Inferior parietal cortex (tissue), 1 donor: Measurements from ENCODE around the gene USP43.
"Not testable (repeated sequence)": the region's sequence is repeated elsewhere in the genome, so short reads cannot be mapped to it uniquely, and the experiment has no call there.

Experiments
- DNase-seq: peaks from one replicate; pipeline ENCODE4 v3.0.0-alpha.2; 2016; ENCODE audit errors: extremely low spot score

The USP43 gene, protein sequence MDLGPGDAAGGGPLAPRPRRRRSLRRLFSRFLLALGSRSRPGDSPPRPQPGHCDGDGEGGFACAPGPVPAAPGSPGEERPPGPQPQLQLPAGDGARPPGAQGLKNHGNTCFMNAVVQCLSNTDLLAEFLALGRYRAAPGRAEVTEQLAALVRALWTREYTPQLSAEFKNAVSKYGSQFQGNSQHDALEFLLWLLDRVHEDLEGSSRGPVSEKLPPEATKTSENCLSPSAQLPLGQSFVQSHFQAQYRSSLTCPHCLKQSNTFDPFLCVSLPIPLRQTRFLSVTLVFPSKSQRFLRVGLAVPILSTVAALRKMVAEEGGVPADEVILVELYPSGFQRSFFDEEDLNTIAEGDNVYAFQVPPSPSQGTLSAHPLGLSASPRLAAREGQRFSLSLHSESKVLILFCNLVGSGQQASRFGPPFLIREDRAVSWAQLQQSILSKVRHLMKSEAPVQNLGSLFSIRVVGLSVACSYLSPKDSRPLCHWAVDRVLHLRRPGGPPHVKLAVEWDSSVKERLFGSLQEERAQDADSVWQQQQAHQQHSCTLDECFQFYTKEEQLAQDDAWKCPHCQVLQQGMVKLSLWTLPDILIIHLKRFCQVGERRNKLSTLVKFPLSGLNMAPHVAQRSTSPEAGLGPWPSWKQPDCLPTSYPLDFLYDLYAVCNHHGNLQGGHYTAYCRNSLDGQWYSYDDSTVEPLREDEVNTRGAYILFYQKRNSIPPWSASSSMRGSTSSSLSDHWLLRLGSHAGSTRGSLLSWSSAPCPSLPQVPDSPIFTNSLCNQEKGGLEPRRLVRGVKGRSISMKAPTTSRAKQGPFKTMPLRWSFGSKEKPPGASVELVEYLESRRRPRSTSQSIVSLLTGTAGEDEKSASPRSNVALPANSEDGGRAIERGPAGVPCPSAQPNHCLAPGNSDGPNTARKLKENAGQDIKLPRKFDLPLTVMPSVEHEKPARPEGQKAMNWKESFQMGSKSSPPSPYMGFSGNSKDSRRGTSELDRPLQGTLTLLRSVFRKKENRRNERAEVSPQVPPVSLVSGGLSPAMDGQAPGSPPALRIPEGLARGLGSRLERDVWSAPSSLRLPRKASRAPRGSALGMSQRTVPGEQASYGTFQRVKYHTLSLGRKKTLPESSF

DNA sequence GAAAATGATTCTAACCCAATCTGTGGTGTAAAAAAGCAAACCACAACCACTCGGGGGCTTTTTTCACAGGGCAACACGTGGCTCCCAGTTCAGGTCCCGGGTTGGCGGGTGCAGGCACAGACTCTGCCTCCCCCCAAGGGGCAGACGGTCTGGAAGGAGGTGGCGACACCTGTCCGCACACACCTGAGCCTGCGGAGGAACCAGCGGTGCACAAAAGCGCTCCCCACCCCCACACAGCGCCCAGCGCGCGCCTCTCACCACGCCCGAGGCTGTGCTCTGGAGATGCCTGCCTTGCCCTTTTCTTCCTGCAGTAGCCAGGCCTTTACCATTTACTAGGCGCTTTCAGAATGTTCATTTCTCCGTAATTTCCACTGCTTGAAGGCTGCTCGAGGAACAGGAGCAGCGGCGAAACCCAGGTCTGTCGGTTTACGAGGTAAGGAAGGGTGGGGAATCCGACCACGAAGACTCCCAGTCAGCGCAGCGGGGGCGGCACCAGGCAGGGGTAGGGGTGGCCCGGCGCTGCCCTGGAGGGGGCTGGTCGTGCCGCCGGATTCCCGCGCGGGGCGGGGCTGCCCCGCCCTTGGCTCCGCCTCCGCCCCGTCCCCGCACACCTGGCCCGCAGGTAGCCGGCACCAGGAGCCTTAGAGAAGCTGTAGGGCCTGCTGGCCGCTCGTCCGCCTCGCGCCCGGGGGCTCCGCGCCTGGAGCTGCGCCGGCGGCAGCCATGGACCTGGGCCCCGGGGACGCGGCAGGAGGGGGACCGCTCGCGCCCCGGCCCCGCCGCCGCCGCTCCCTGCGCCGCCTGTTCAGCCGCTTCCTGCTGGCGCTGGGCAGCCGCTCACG lies at the start of gene USP43:
USP43 (plus strand) TSS at position 608 of the 842 bp plus-strand sequence; CDS start at position 724, 116 bp downstream.
- no peak for DNase-seq

DNA sequence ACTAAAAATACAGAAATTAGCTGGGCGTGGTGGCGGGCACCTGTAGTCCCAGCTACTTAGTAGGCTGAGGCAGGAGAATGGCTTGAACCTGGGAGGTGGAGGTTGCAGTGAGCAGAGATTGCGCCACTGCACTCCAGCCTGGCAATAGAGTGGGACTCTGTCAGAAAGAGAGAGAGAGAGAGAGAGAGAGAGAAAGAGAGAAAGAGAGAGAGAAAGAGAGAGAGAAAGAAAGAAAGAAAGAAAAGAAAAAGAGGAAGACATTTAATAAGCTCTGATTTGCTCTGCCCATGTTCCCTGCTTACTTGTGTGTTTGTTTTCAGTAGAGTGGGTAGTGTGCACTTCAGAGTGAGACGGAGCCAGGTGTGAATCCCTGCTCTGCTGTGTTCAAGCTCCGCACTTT lies 47.7 kb upstream of the USP43 start:
- not testable (repeated sequence) for DNase-seq

DNA sequence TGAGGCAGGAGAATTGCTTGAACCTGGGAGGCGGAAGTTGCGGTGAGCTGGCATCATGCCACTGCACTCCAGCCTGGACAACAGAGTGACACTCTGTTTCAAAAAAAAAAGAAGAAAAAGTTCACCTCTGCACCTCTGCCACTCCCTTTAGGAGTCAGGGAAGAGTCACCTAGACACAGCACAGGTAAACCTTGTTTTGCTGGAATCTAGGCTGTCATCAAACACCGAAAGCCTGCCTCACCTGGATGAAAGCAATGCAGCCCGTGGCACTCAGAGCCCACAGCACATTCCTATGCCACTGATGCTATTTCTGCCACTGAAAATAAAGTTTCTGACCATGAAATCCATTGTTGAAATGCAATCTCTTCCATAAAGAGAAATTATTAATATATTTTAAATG lies 46.7 kb upstream of the USP43 start:
- DNase-seq: no peak

GRCh38 chr17:9604583-9604982 lies 40.7 kb upstream of the USP43 start:
- not testable (repeated sequence) for DNase-seq

GRCh38 chr17:9606453-9606852 lies 38.9 kb upstream of the USP43 start:
- no peak for DNase-seq

DNA sequence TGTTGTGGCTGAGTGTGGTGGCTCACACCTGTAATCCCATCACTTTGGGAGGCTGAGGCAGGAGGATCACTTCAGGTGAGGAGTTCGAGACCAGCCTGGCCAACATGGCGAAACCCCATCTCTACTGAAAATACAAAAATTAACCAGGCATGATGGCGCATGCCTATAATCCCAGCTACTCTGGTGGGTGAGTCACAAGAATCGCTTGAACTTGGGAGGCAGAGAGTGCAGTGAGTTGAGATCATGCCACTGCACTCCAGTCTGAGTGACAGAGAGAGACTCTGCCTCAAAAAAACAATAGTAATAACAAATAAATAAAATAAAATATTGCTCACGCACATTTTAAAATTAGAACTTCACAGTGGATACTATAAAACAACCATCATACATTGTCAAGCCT lies 38.3 kb upstream of the USP43 start:
- not testable (repeated sequence) for DNase-seq

DNA sequence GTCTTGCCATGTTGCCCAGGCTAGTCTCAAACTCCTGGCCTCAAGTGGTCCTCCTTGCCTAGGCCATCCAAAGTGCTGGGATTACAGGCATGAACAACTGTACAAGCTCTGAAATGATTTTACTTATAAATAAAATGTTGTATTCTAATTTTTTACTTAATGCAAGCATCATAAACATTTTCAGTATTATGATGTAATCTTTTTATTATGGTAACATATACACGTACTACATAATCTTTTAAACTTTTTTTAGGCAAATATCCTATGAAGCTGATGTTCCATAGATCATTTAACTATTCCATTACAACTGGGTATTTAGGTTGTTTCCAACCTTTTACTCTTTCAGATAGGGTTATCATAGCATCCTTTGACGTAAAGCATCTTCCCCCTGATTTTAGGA lies 33.8 kb upstream of the USP43 start:
- no peak for DNase-seq

DNA sequence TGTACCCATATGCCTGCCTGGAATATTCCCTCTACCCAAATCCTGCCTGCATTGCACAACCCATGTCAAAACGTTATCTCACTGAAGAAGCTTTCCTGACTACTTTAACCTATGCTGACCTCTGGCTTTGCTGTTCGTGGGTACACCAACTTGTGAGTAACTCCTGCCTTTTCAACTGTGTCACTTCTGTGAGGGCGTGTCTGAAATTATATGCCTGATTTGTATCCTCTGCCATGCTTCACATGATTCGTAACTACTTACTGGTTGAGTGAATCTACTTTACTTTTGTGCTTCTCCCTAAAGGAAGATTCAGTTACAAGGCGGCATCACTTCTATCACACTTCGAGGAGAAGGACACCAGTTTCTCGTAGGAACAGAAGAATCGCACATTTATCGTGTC lies 33.3 kb upstream of the USP43 start:
- no peak for DNase-seq

DNA sequence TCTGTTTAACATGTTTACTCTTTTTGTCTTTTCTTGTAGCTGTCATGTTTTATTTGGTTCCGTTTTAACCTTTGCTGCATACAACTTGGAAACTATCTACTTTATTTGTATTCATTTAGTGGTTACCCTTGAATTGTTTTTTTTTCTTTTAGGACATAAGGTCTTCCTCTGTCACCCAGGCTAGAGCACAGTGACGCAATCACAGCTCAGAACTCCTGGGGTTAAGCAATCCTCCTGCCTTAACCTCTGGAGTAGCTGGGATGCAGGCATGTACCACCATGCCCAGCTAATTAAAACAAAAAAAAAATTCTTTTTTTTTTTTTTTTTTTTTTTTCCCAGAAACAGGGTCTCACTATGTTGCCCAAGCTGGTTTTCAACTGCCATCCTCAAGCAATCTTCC lies 29.8 kb upstream of the USP43 start:
- no peak for DNase-seq

GRCh38 chr17:9622961-9623360 lies 22.4 kb upstream of the USP43 start:
- DNase-seq: no peak

- DNase-seq: no peak
Observed at GRCh38 chr17:9628509-9628908, 16.8 kb upstream of the USP43 start.

DNA sequence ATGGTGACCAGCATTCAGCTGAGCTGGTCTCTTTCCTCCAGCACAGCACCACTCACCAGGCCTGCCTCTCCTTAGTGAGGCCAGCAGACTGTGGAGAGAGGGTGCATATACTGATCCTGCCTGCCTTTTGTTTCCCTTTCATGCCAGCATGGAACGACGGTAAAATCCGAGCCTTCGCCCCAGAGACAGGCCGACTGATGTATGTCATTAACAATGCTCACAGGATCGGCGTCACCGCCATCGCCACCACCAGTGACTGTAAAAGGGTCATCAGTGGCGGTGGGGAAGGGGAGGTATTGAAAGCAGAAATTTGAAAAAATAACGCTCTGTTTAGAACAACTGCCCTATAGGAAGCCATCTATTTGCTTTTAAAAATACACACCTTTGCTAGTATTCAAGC lies 12.6 kb upstream of the USP43 start:
- DNase-seq: no peak

- no peak for DNase-seq
Observed at GRCh38 chr17:9635340-9635739, 10.0 kb upstream of the USP43 start.

GRCh38 chr17:9636501-9636900 lies 8.8 kb upstream of the USP43 start:
- DNase-seq: no peak

- DNase-seq: not testable (repeated sequence)
Observed at GRCh38 chr17:9640388-9640787, 4.9 kb upstream of the USP43 start.

- DNase-seq: no peak
Observed at GRCh38 chr17:9643611-9644010, 1.7 kb upstream of the USP43 start.

DNA sequence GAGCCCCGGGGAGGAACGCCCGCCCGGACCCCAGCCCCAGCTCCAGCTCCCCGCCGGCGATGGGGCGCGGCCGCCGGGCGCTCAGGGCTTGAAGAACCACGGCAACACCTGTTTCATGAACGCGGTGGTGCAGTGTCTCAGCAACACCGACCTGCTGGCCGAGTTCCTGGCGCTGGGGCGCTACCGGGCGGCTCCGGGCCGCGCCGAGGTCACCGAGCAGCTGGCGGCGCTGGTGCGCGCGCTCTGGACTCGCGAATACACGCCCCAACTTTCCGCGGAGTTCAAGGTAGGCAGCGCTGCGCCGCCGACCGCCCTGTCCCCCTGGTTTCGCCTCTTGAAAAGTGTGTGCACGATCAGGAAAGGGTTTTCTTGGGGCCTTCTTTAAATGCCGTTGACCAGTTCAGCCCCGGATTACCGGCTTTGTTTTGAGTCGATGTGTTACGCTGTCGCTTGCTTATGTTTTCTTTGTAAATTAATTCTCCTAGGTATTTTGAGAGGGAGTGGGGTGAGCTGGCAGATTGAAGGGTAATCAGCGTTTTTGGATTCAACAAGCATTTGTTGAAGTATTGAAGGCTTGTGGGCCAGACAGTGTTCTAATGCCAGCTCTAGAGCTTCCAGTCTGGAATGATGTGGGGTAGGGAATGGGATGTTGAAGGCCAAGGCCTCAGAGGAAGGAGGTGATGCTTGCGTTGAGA lies 681 bp downstream of the USP43 start:
- DNase-seq: no peak

- no peak for DNase-seq
Observed at GRCh38 chr17:9646546-9646885, 1.2 kb downstream of the USP43 start.

DNA sequence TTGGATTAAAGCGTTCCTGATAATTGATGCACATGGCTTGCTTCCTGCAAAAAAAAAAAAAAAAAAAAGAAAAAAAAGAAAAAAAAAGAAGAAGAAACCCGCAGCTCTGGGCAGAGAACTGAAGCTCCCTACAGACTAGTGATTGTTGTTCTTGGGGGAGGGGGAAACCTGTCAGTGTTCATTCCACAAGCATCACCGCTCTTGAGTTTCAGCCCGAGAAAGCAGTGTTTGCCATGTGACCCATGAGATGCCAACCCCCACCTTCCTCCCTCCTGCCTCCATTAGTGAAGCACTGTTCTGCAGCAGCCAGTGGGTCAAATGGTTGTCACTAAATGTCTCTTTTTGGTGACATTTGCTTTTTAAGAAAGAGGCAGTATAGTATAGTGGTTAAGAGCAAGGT lies 1.7 kb downstream of the USP43 start:
- no peak for DNase-seq

GRCh38 chr17:9648521-9649110 lies 3.3 kb downstream of the USP43 start:
- no peak for DNase-seq
